Calu3 (cell line): ENCODE data around the gene IMMP2L. TPM values are rescaled to one million over a fixed set of nuclear protein-coding genes. Genes with fewer than 3 reads are reported as not detected.

ENCODE experiments used
- BruUV-seq: library from RNA; stranded (reverse); fragments of 400-500 nt; replicated peaks from 2 replicates; lab custom pipeline; 2021; lab: Mats Ljungman, UMichigan
- CTCF ChIA-PET: fragments of 300-600 bp; sonication (Branson Sonifier 250); formaldehyde crosslinking; loops from one replicate; lab custom pipeline; 2022; ENCODE audit warnings: antibody characterized with exemption; lab: Charles Lee
- DNase-seq: peaks from one replicate; pipeline ENCODE4 v3.0.0; 2022
- H3K27ac Mint-ChIP-seq: one replicate; pipeline ENCODE4 v1.8.0; 2022; ENCODE audit warnings: mixed read lengths; ENCODE audit not compliant: unreplicated experiment
- H3K27me3 Mint-ChIP-seq: one replicate; pipeline ENCODE4 v1.8.0; 2022; ENCODE audit warnings: mixed read lengths; ENCODE audit not compliant: unreplicated experiment
- H3K36me3 Mint-ChIP-seq: one replicate; pipeline ENCODE4 v1.8.0; 2022; ENCODE audit warnings: mild to moderate bottlenecking, moderate library complexity, mixed read lengths; ENCODE audit not compliant: insufficient read depth, unreplicated experiment
- H3K4me1 Mint-ChIP-seq: one replicate; pipeline ENCODE4 v1.8.0; 2022; ENCODE audit warnings: mild to moderate bottlenecking, low read depth, mixed read lengths; ENCODE audit not compliant: unreplicated experiment
- H3K4me3 Mint-ChIP-seq: one replicate; pipeline ENCODE4 v1.8.0; 2022; ENCODE audit warnings: mild to moderate bottlenecking, low read depth, moderate library complexity, mixed read lengths; ENCODE audit not compliant: unreplicated experiment
- H3K9me3 Mint-ChIP-seq: one replicate; pipeline ENCODE4 v1.8.0; 2022; ENCODE audit warnings: low read depth, mixed read lengths; ENCODE audit not compliant: unreplicated experiment
- CTCF ChIP-seq: fragments of 200-600 bp; IDR thresholded peaks from one replicate; pipeline ENCODE4 v1.8.0; 2022; ENCODE audit warnings: antibody characterized with exemption; ENCODE audit not compliant: unreplicated experiment
- intact Hi-C: fragments of 100-400 bp; cut with micrococcal nuclease; formaldehyde crosslinking; loops from one replicate; pipeline ENCODE4 v1.10.0; 2022; ENCODE audit not compliant: unreplicated experiment
- total RNA-seq: library from RNA; stranded (reverse); gene quantifications from 2 replicates; pipeline ENCODE4 v1.2.3, GENCODE V29; 2022

Gene IMMP2L
- total RNA-seq, 1 experiment from 2014 or later, result 28.6 TPM

- intact Hi-C loops, result no loop called here
- Mint-ChIP-seq H3K9me3 (peaks cover 2% of the 10 kb centered on the region), H3K27ac (peak overlapping the region; percentile 7), H3K27me3 (no peaks in the 10 kb centered on the region), H3K4me3 (no peak overlapping the region), H3K36me3 (peaks cover 5% of the 10 kb centered on the region), H3K4me1 (peaks cover 13% of the 10 kb centered on the region)
- no peak for DNase-seq
- BruUV-seq, result no TSS peak
- TF ChIP-seq CTCF, result no peak
- CTCF ChIA-PET, result no interaction called here
These were observed 123.7 kb downstream of the IMMP2L start for GRCh38 chr7:111438369-111439289.

- CTCF ChIA-PET, result no interaction called here
- intact Hi-C loops, result no loop called here
- Mint-ChIP-seq H3K36me3 (peaks cover 5% of the 10 kb centered on the region), H3K4me3 (no peak overlapping the region), H3K9me3 (peaks cover 4% of the 10 kb centered on the region), H3K27ac (no peak overlapping the region), H3K4me1 (peaks cover 13% of the 10 kb centered on the region), H3K27me3 (no peaks in the 10 kb centered on the region)
- no peak for DNase-seq
- no TSS peak for BruUV-seq
- no peak for TF ChIP-seq CTCF
These were observed 124.6 kb downstream of the IMMP2L start for GRCh38 chr7:111437736-111438135.

GRCh38 chr7:111436608-111437007 lies 125.7 kb downstream of the IMMP2L start:
- no peak for TF ChIP-seq CTCF
- Mint-ChIP-seq H3K9me3 (peaks cover 4% of the 10 kb centered on the region), H3K27ac (no peak overlapping the region), H3K4me3 (no peak overlapping the region), H3K4me1 (peaks cover 13% of the 10 kb centered on the region), H3K27me3 (no peaks in the 10 kb centered on the region), H3K36me3 (peaks cover 5% of the 10 kb centered on the region)
- intact Hi-C loops, result no loop called here
- no peak for DNase-seq
- CTCF ChIA-PET, result no interaction called here
- no TSS peak for BruUV-seq

- H3K36me3 Mint-ChIP-seq, result no peaks in the 10 kb centered on the region
- intact Hi-C loops, result no loop called here
- DNase-seq, result no peak
- H3K27ac Mint-ChIP-seq, result no peak overlapping the region
- no peak overlapping the region for H3K4me3 Mint-ChIP-seq
- H3K27me3 Mint-ChIP-seq, result no peaks in the 10 kb centered on the region
- H3K4me1 Mint-ChIP-seq, result peaks cover 2% of the 10 kb centered on the region
- TF ChIP-seq CTCF, result no peak
- CTCF ChIA-PET, result no interaction called here
- peaks cover 4% of the 10 kb centered on the region for H3K9me3 Mint-ChIP-seq
- BruUV-seq, result no TSS peak
These were observed 128.9 kb downstream of the IMMP2L start for GRCh38 chr7:111433426-111433825.
